Stimulated activated CD4-positive, alpha-beta T cell treated with anti-CD3 and anti-CD28 coated beads, TNF-alpha, amount 100 ng/mL, for 48 hours (primary cell): ENCODE results near the gene CNTNAP5.

Experiments
- DNase-seq, 3 donors: peaks; one replicate each; pipeline ENCODE4 v3.0.0-alpha.2; 2020; ENCODE audit warnings: low read depth in 3 of 3

CNTNAP5 gene

DNA sequence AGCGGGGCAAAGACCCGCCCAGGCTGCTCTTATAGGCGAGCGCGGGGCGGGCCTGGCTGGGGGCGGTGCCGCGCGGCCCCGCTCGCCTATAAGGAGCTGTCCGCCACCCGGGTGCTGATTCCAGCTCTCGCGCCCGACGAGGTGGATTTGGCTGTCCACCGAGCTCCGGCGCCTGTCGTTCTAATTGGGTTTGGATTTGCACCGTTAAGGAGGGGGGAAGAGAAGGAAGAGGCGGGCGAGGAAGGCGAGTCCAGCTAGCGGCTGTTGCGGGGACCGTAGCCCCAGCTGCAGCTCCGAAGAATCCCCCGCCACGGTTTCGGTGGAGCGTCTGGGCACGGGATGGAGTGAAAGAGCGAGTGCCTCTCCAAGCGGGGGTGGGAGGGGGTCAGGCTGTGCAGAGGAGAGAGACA lies at the start of gene CNTNAP5:
Gene CNTNAP5 (plus strand): TSS at position 117 of the 410 bp plus-strand sequence. CDS start 364 bp downstream, outside the sequence.
- no peak for DNase-seq

DNA sequence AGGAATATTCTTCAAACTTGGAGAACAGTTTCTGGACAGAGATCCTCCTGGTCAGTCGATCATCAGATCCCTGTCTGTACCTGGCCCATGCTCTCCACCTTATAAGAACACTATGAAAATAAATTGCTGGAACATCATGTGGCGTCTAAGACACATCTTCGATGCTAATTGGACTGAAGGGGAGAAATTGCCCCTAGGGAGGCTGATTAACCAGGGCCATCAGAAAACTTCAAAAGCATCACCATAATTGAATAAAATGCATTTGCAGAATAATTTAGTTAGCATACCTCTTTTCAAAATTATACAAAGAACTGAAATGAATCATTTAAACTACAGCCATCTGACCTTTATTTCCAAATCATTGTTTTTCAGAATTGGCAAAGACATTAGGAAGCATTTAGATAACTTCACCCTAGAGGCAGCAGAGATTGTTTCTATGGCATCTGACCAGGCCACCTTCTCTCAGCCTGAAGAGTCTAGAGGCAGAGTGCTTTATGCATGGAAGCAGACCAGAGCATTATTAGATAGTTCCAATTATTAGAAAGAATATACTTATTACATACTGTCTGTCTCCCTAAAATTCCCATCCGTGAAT lies 48.9 kb upstream of the CNTNAP5 start:
- no peak for DNase-seq

DNA sequence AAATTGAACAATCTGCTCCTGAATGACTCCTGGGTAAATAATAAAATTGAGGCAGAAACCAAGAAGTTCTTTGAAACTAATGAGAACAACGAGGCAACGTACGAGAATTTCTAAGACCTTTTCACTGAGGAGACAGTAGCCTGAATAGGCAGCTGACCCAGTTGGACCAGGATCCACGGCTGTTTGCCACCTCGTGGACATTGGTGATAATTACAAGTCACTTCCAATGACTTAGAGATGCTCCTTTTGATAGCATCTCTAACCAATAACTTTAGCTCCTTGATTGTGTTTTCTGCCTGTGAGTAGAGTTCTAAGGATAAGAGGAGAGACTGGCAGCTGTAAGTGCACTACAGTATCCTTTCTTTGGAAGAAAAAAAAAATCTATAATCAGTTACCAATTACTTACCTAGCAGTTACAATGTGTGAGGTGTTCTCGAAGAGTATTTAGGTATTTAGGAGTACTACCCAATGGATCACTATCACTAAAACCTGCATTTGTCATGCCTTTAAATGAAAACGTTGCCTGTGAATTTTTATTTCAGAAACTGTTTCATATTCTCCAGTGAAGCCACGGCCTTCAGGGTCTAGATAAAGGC lies 31.3 kb upstream of the CNTNAP5 start:
- no peak for DNase-seq

DNA sequence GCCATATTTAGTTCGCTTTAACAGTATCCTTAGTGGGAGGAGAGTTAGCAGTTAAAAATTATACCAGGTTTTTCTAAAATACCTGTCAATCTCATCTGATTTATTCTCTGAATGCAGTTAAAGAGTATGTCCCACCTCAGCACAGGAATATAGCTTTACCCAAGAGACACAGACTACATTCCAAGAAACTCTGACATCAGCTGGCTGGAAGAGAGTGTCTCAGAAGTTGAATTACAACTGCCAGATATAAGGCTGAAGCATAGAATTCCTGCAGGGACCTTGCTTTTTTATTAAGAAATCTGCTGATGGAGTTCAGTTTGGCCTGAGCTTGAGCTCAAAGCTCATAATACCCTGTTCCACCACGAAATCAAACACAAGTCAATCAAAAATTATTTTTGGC lies 25.4 kb upstream of the CNTNAP5 start:
- no peak for DNase-seq

DNA sequence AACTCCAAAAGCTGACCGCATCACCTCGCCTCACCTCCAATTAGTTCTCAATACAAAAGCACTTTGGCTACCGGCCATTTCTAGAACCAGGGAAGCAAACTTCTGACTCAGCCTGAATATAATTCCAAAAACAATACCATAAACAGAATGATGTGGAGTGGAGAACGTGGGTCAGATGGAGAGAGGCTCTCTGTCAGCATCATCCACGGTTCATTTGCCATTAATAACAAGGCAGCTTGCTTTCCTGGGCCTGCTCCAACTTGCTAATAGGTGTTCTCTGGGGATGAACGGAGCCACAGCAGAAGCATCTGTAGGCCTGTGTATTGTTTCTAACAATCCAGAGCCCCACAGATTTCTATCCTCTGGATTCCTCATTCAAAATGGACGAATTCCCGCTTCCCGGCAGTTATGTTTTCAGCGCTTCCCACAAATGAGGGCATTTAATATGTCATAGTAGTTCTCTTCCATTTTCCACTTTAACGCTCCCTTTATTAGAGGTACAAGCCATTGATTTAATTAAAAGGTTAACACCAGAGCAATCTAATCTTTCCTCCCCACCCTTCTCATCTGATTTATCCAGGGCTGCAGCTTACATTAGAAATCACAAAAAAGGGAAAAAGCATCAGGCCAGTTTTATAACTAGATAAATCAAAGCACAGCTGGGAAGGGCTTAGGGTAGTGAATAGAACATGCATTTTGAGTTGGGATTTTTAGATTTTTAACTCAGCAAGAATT lies 23.2 kb upstream of the CNTNAP5 start:
- DNase-seq: no peak

DNA sequence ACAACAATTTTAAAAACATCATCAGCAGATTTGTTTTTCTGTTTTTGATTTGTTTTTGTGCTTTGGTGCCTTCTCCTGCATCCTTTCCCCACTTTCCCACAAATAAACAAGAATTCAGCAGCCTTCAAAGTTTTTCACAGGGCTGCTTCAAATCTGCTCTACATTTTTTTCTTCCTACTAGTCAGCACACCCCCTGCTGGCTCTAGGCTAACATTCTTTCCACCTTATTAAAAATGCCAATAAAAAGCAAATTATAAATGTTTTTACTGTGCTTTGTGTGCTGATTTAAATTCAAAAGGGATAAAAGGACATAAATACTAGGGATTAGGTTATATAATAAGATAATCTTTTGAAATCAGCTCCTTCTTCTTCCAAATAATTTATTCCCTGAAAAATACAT lies 6.2 kb upstream of the CNTNAP5 start:
- DNase-seq: no peak

DNA sequence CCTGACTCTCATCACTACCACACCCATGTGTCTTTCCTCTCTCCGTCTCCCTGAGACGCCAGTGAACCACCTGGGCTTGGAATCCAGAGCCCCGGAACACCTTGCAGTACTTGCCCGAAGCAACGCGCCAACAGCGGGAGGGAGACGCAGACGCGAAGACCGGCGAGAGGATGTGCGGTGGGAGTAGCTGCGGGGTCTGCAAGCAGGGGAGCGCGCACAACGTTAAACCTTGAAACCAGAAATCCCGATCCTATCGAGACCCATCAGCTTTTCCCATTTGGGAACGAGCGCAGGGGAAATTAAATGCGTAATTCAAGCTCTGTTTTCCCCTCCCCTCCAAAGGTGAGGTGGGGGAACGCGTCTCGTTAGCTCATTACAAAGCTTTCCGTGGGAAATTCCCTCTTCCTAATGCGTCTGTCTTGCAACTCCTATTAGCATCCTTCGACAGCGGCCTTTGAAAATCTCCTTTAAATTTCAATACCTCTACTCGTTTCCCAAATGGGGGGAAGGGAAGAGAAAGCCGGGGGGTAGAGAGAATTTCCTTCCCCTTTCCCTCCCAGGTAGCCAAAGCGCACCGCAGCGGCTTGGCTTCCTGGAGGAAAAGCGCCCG lies 421 bp upstream of the CNTNAP5 start:
- DNase-seq: no peak

DNA sequence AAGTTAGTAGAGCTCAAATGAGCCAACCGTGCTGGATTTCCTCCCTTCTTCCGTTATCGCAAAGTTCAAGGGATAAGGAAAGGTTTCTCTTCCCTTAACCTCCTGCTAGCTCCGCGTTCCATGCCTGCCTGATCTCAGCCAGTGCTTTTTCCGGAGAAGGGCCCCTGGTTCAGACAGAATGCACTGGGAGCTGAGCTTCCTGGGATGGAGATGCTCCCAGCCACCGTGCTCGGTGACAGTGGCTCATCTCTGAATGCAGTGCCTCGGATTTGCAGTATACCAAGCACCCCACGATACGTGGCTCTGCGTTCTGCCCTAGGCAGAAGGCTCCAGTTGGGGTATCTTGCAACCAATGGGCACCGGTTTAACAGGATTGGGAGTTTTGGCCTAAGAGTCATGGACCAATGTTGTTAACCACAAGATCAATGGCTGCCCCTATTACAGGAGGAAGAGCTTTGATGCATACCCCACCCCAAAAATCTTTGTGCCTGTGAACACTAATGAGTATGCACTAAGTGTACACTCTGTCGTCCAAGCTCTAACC lies 876 bp downstream of the CNTNAP5 start:
- DNase-seq: no peak

DNA sequence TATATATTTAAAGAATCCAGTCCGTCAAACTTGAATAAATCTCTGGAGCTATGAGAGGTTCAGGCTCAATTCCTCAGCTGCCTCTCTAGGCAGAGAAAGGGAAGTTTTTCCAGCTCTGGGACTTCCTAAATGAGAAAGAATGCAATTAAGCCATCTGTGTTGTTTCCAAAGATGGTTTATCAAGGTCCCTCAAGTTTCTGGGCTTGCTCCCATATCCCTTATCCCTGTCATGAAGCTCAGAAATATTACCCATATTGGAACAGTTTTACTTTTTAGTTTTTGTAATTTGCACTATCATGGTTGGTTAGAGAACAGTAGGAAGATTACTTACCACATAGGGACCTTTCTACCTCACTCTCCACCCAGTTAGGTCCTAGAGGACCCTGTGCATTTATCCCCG lies 1.4 kb downstream of the CNTNAP5 start:
- no peak for DNase-seq

DNA sequence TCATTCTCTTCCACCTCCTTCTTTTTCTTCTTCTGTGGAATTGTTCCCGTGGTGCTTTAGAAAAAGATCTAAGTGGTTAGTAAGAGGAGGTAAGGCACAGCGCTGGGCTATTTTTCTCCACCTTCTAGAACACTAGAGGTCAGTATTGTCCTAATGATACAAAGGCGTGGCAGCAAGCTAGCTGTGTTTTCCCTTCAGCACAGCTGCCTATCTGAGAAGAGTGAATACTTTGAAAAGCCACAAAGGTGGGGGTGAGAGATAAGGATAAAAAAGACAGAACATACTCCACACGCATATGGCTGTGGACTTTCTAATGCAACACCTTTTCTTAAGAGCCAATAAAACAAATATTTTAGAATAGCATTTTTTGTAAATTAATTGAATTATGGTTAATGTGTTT lies 2.1 kb downstream of the CNTNAP5 start:
- DNase-seq: no peak

DNA sequence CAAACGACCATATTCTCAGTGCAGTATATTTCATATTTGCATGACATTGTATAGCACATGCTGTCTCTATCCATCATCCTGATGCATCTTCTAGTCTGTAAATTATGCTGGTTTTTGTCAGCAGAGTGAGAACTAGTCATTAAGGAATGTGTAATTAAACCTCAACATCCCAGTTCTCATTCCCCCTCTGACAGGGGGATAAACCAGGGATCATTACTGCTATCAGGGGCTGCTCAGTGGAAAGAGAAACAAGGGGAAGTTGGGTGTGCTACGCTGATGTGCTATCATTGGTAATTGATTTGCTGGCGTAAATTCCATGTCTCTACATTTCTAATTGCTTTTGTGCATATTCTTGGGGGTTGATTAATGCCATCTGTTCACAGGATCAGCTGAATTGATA lies 7.7 kb downstream of the CNTNAP5 start:
- no peak for DNase-seq

DNA sequence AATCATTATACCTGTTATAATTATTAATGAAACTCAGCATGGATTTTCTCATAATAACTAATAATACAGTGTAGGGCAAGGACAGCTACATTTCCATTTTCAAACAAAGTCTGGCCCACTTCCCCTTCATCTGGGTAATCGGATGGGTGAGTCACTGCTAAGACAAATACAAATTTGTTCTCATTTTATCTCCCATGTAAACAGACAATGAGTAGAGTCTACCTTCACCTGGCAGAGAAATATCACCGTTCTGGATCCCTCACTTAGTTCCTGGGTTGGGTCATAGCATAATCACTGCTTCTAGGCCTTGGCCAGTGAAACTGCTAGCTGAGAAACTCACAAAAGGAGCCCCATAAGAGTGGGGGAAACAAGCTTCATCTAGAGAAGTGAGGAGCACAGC lies 9.2 kb downstream of the CNTNAP5 start:
- DNase-seq: no peak

DNA sequence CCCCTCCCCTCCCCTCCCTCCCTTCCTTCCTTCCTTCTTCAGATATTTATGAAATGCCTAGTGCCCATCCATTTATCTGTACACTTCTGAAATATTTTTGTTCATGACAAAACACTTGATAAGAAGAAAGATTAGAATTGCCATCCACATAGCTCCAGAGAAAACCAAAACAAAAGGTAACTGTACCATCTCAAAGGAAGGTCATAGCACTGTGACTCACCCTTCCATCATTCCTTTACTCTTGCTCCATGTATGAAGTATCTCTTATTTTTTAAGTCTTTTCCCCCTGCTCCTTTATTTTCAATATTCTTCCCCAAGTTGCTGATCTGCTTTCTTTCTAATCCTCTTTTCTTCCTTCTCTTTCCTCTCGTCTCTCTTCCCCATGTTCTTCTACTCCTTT lies 9.9 kb downstream of the CNTNAP5 start:
- no peak for DNase-seq

DNA sequence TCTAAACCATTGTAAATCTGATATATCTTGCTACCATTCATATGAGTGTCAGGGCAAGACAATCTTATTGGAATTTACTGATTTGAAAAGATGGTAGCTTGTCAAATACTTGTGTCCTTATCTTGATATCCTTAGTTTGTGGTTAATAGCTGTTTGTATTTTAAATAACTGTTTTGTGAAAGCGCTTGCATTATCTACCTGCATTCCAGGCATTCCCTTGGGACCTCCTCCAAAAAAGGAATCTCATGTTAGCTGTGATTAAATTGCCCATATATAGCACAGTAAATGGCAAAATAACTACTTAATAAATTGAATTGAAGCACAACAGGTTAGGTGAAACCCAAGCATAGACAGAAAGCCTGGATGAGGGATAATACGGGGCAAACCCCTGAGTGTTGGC lies 13.9 kb downstream of the CNTNAP5 start:
- no peak for DNase-seq

DNA sequence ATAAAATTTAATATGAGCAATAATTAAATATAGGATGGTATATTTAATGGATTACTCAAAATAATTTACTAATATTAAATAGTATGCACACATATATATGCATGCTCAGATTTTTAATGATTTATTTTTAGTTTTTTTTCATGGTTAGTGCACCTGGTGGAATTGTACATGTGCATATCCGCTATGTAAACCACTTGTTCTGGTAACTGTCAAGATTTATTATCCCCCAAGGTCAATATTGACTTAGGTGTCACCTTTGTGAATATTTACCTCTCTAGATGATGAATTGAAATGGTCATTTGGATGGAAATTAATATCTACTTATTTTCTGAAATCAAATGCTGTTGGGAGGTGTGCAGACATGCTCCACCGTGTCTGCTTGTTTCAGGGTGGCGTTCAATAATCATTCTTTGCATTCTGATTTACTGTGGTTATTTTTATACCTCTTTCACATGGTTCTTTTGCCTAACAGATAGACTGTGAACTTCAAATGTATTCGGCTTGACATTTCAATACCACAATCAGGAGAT lies 14.7 kb downstream of the CNTNAP5 start:
- DNase-seq: no peak

DNA sequence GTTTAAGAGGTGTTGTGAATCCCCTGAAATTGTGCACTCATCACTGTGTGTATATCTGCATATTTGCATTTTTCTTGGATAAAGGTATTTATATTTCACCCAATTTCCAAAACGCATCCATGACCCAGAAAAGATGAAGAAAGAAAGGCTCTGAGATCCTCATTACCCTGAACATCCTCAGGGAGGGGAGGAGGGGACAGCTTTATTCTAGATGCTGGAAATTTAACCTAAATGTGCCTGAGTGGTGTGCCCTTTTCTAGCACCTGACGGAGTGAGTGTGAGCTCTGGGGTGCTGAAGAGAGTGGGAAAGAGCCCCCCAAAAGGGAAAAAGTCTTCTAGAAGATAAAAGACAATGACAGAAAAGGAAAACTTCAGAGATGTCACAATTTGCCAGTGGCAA lies 20.8 kb downstream of the CNTNAP5 start:
- DNase-seq: no peak

DNA sequence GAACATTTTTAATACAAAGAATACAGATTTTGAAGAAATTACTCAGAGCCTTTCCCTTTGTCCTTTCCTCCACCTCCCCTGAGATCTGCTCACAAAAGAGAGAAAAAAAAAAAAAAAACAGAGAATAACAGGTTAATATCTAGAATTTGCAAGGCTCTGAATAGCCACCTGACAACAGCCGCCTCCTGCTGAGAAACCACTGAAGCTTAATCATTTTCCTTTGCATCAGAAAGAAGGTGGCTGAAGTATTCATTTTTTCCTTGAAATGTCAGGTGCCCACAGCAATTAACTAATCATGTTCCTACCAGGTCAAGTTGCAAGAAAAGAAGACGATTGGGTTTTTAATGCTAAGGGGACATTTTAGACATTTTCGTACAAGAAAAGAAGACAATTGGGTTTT lies 21.2 kb downstream of the CNTNAP5 start:
- no peak for DNase-seq

DNA sequence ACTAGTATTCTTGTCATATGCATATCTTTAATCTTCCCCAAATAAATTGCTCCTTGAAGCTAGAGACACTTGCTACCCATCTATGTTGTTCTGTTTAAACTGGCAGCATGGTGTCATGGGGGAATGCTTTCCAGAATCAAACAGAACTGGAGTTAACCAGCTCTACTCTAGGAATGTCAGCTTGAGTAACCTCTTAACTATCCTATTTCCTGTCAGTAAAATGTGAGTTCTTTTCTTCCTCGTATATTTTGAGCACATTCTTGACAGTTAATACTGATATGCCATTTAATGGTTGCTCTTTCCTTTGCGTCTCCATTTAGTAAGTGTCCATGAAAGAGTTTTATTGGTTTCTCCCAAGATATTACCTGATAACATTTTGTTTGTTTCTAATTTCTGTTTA lies 23.0 kb downstream of the CNTNAP5 start:
- DNase-seq: no peak

DNA sequence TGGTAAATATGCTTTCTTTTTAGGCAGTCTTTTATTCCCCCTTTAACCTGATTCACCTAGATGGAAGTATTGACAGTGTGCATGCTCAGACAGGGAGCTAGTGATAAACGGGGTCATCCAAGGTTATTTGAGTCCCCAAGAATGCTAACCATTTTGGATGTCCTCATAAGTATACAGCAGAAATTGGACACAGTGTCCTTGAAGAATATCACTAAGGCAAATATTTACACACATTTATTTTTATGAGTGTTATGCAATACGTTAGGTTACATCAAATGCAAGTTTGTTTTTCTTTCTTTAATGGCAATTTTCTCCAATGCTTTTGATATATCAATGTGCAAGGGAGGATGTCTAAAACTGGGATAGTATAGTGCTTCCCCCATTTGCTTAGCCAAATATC lies 23.6 kb downstream of the CNTNAP5 start:
- no peak for DNase-seq

DNA sequence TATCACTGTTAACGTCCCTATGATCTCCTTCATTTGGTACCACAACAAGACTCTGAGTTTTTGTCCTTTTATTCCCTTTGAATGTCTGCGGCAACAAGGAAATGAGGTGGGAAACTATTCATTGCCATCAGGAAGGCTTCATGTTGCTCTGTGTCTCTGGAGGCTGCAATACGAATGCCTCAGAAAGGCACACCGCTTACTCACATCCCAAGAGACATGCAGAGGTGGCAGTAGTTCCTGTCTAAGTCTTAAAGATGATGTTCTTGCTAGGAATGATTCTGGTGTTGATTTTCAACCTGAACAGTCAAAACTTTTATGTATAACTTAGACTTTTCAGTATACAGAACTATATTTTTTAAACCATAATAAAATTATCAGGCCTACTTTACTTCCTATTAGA lies 24.0 kb downstream of the CNTNAP5 start:
- no peak for DNase-seq

DNA sequence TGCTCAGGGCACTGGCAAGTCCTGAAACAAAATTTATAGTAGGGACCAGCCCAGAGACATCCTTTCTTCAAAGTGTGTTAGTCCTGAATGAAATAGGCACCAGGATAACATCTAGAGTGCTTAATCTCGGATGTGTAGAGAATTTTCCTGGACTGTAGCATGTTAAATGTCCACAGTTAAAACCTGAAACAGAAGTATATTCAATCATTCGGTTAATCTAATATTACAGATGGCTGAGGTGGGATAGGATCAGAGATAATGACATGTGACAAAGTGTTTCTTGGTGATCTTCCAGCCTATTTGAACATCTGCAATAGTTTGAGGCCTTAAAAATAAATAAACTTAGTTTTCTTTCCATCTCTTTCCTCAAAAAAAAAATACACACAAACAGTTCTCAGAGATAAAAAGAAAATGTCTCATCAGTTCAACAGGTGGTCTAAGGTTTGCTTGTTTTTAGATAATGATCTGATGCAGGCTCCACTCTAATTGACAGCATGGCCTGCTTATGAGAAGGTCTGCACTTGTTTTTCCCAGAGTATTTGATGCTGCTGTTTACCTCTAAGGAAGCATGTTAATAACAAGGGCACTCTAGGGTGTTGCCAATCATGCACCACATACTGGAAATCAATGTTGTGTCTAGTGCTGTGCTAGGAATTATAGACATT lies 25.9 kb downstream of the CNTNAP5 start:
- DNase-seq: no peak

DNA sequence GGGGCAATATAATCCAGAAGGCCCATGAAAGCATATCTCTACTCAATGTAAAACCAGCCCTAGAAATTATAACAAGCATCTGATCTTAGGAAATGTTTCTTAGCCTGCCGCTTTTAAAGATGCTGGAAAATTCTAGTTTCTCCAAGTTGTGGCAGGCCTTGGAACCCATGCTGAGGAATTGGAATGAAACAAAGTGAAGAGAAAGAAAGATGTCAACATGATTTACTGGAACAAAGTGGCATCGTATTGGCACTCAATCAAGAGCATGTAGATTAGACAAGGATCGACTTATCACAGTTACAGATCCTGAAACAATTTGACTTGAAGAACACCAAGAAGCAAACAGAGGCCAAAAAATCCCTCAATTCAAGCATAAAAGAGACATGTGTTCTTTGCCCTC lies 28.7 kb downstream of the CNTNAP5 start:
- DNase-seq: no peak
